CD14-positive monocyte (primary cell): ENCODE results near the gene CLCN5. TPM values are rescaled to one million over a fixed set of nuclear protein-coding genes. Genes with fewer than 3 reads are reported as not detected.
A peak's percentile ranks its signal among the peaks of the same experiment; 100 is the strongest.

ENCODE experiments used
- DNase-seq, 3 donors: peaks; one replicate each; pipeline ENCODE4 v3.0.0-alpha.2; 2011 to 2022
- H2AFZ ChIP-seq: 2 replicates; pipeline ENCODE4 v1.6.0; 2012; ENCODE audit warnings: mild to moderate bottlenecking, low read depth, low read length, inconsistent platforms; ENCODE audit not compliant: insufficient read depth, poor library complexity, severe bottlenecking
- H3K27ac ChIP-seq, 2 donors: 1 replicate in 1 of 2; 2 replicates in 1 of 2; pipeline ENCODE4 v1.5.1; 2012 to 2013; ENCODE audit warnings: low read length in 2 of 2, control low read depth in 1 of 2, inconsistent platforms in 1 of 2, low read depth in 1 of 2, mild to moderate bottlenecking in 1 of 2
- H3K27me3 ChIP-seq, 2 donors: one replicate each; pipeline versions ENCODE4 v1.6.0 to v1.6.1; 2011 to 2013; ENCODE audit warnings: low read length in 2 of 2; ENCODE audit not compliant: control insufficient read depth in 2 of 2, insufficient read depth in 2 of 2
- H3K36me3 ChIP-seq, 2 donors: replicated peaks in 1 of 2; 1 replicate in 1 of 2; 2 replicates in 1 of 2; pipeline versions ENCODE4 v1.5.1 to v1.6.1; 2012 to 2013; ENCODE audit warnings: low read length in 2 of 2, control low read depth in 1 of 2, inconsistent platforms in 1 of 2, mild to moderate bottlenecking in 1 of 2; ENCODE audit not compliant: insufficient read depth in 2 of 2, control insufficient read depth in 1 of 2
- H3K4me1 ChIP-seq, 2 donors: 1 replicate in 1 of 2; 2 replicates in 1 of 2; pipeline versions ENCODE4 v1.5.1 to v1.6.1; 2012 to 2013; ENCODE audit warnings: low read length in 2 of 2, control low read depth in 1 of 2, inconsistent platforms in 1 of 2, mild to moderate bottlenecking in 1 of 2, moderate library complexity in 1 of 2; ENCODE audit not compliant: insufficient read depth in 2 of 2, control insufficient read depth in 1 of 2
- H3K4me2 ChIP-seq: replicated peaks from 2 replicates; pipeline ENCODE3; 2012; ENCODE audit warnings: low read length, moderate library complexity, mild to moderate bottlenecking; ENCODE audit not compliant: poor library complexity, severe bottlenecking; ENCODE audit errors: extremely low read depth
- H3K4me3 ChIP-seq, 3 experiments: fragments of 200-600 bp in 1 of 3; sonication (generic) in 1 of 3; replicated peaks in 1 of 3; 1 replicate in 2 of 3; 2 replicates in 1 of 3; pipeline ENCODE4 v1.5.1; 2011 to 2013; ENCODE audit warnings: low read length in 3 of 3, mild to moderate bottlenecking in 3 of 3, control low read depth in 2 of 3, low read depth in 2 of 3, inconsistent platforms in 1 of 3, moderate library complexity in 1 of 3
- H3K79me2 ChIP-seq: 2 replicates; pipeline ENCODE4 v1.6.0; 2012; ENCODE audit warnings: mild to moderate bottlenecking, control low read depth, inconsistent platforms, low read length, moderate library complexity; ENCODE audit not compliant: insufficient read depth
- H3K9ac ChIP-seq: 2 replicates; pipeline ENCODE4 v1.6.0; 2017; ENCODE audit warnings: low read length, mild to moderate bottlenecking; ENCODE audit not compliant: insufficient read depth, poor library complexity, severe bottlenecking
- H3K9me3 ChIP-seq, 2 donors: replicated peaks in 1 of 2; 1 replicate in 1 of 2; 2 replicates in 1 of 2; pipeline versions ENCODE4 v1.5.1 to v1.6.1; 2012 to 2013; ENCODE audit warnings: low read length in 2 of 2, control low read depth in 1 of 2; ENCODE audit not compliant: control insufficient read depth in 1 of 2, insufficient read depth in 1 of 2
- H4K20me1 ChIP-seq: 2 replicates; pipeline ENCODE4 v1.6.0; 2012; ENCODE audit warnings: mild to moderate bottlenecking, low read length, control low read depth, moderate library complexity; ENCODE audit not compliant: insufficient read depth
- H3K27ac Mint-ChIP-seq, 7 donors: one replicate each; pipeline ENCODE4 v1.8.0; 2020; ENCODE audit warnings: mild to moderate bottlenecking in 7 of 7, mixed read lengths in 7 of 7, moderate library complexity in 6 of 7, inconsistent platforms in 2 of 7
- H3K27me3 Mint-ChIP-seq, 3 donors: one replicate each; pipeline ENCODE4 v1.8.0; 2021 to 2022; ENCODE audit warnings: low read depth in 3 of 3, mild to moderate bottlenecking in 3 of 3, mixed read lengths in 3 of 3, moderate library complexity in 3 of 3, inconsistent platforms in 1 of 3
- H3K36me3 Mint-ChIP-seq, 2 donors: one replicate each; pipeline ENCODE4 v1.8.0; 2020; ENCODE audit warnings: mixed read lengths in 2 of 2, inconsistent platforms in 1 of 2, mild to moderate bottlenecking in 1 of 2
- H3K4me1 Mint-ChIP-seq: one replicate; pipeline ENCODE4 v1.8.0; 2020; ENCODE audit warnings: mild to moderate bottlenecking, mixed read lengths
- H3K4me3 Mint-ChIP-seq, 2 donors: one replicate each; pipeline ENCODE4 v1.8.0; 2020; ENCODE audit warnings: mild to moderate bottlenecking in 2 of 2, mixed read lengths in 2 of 2, moderate library complexity in 1 of 2
- H3K9me3 Mint-ChIP-seq, 7 donors: one replicate each; pipeline ENCODE4 v1.8.0; 2020 to 2022; ENCODE audit warnings: mixed read lengths in 7 of 7, mild to moderate bottlenecking in 6 of 7, moderate library complexity in 6 of 7, inconsistent platforms in 2 of 7
- WGBS: methylation state at CpG from one replicate; pipeline ENCODE4 v1.1.5; 2013; ENCODE audit warnings: missing lambda C conversion rate; ENCODE audit not compliant: insufficient coverage; 5-methylcytosine and 5-hydroxymethylcytosine counted together
- intact Hi-C, 2 donors: fragments of 100-400 bp; cut with micrococcal nuclease; formaldehyde crosslinking; loops; one replicate each; pipeline versions ENCODE4 v1.15.0 to v1.15.1; 2023
- polyA plus RNA-seq, 3 donors: library from polyadenylated mRNA; depleted of rRNA in 1 of 3; unstranded in 2 of 3; stranded (reverse) in 1 of 3; fragments of 300-500 nt in 2 of 3; fragments of >200 nt in 1 of 3; fragmentation: Illumina TruSeq in 2 of 3; gene quantifications; 1 replicate in 2 of 3; 2 replicates in 1 of 3; pipeline ENCODE4 v1.2.3, GENCODE V29; 2012 to 2021
- TF ChIP-seq, protein P1 (sequence below): fragments of 200-600 bp; IDR thresholded peaks from one replicate; pipeline ENCODE4 v1.8.0; 2022; ENCODE audit warnings: antibody characterized with exemption, mild to moderate bottlenecking

The CLCN5 gene
- polyA plus RNA-seq, 3 donors = 4.1 to 4.2 (median 4.1) TPM

DNA sequence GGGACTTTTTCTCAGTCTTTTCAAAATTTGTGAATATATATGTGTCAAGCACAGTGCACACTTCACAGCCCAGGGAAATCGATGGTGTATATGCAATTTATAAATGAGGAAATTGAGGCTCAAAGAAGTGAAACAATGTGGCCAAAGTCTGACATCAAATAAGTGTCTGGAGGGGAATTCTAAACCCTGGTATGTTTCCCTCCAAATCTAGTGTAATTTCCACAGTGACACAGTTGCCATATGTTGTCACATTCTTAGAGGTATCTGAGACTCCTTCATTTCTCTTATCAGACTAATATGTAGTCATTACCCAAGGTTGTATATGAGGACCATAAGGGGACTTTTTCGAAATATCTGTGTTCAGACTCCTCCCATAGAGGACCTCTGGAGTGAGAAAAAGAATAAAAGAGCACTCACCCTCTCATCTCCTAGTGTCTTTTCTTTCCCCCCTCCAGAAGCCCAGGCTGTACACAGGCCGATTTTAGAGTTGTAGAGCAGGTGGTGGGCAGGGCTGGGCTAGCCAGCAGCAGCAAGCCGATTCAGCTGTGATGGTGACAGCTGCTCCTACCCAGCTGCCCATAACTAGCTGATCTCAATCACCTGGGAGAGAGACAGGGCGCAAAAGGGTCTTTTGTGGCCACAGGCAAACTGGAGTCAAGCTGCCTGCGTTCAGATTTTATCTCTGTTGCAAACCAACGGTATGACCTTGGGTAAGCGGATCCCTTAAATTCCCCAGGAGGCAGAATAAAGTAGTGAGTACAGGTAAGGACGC is 55.1 kb downstream of the CLCN5 start:
- Histone ChIP-seq H3K4me1 (peaks cover 9 to 16% of the 10 kb centered on the region in 2 donors), H3K9ac (no peak overlapping the region), H3K4me2 (peak overlapping the region; percentile 17), H3K36me3 (no peaks in the 10 kb centered on the region), H3K9me3 (no peaks in the 10 kb centered on the region), H3K79me2 (no peaks in the 10 kb centered on the region), H2AFZ (no peak overlapping the region), H4K20me1 (no peaks in the 10 kb centered on the region), H3K27ac (peak overlapping the region in 1 of 2 donors; percentile 47), H3K4me3 (peak overlapping the region in 1 of 3 experiments; percentile 18), H3K27me3 (peaks cover 0 to 2% of the 10 kb centered on the region in 2 donors)
- peaks cover 25% of the 10 kb centered on the region for H3K4me1 Mint-ChIP-seq
- H3K4me3 Mint-ChIP-seq = no peak overlapping the region
- peak in 1 of 3 donors; percentile 23 for DNase-seq
- peaks cover 12 to 13% of the 10 kb centered on the region in 2 donors for H3K36me3 Mint-ChIP-seq
- TF ChIP-seq, protein P1, sequence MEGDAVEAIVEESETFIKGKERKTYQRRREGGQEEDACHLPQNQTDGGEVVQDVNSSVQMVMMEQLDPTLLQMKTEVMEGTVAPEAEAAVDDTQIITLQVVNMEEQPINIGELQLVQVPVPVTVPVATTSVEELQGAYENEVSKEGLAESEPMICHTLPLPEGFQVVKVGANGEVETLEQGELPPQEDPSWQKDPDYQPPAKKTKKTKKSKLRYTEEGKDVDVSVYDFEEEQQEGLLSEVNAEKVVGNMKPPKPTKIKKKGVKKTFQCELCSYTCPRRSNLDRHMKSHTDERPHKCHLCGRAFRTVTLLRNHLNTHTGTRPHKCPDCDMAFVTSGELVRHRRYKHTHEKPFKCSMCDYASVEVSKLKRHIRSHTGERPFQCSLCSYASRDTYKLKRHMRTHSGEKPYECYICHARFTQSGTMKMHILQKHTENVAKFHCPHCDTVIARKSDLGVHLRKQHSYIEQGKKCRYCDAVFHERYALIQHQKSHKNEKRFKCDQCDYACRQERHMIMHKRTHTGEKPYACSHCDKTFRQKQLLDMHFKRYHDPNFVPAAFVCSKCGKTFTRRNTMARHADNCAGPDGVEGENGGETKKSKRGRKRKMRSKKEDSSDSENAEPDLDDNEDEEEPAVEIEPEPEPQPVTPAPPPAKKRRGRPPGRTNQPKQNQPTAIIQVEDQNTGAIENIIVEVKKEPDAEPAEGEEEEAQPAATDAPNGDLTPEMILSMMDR = no peak
- intact Hi-C loops = no loop called here
- peaks cover 0 to 6% (median 1%) of the 10 kb centered on the region in 3 donors for H3K27me3 Mint-ChIP-seq
- H3K9me3 Mint-ChIP-seq = no peaks in the 10 kb centered on the region
- H3K27ac Mint-ChIP-seq = peak overlapping the region in 6 of 7 donors; percentile 22 to 79 (median 62)
- no CpG with 5 or more reads among the region's 9 CpGs for WGBS

DNA sequence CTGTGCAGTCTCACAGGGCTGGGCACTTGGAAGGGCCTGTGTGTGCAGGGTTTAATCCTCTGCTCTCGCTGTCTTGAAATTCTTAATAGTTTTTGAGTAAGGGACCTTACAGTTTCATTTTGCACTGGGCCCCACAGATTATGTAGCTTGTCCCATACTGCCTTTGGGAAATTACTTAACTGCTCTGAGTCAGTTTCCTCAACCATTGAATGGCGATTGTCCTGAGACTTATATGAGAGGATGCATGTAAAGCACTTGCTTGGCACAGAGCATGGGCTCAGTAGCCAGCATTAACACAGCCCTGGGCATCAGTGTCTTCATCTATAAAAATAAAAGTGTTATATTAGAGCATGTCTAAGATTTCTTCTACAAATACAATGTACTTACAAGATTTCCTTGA is 55.8 kb downstream of the CLCN5 start:
- intact Hi-C loops = no loop called here
- no peaks in the 10 kb centered on the region for H4K20me1 ChIP-seq
- H3K9ac ChIP-seq = no peak overlapping the region
- H3K27ac ChIP-seq = peak overlapping the region in 1 of 2 donors; percentile 47
- 60% methylated on average over 1 of the region's 2 CpGs for WGBS
- H3K4me3 Mint-ChIP-seq = no peak overlapping the region
- peaks cover 9 to 16% of the 10 kb centered on the region in 2 donors for H3K4me1 ChIP-seq
- H3K9me3 Mint-ChIP-seq = no peaks in the 10 kb centered on the region
- TF ChIP-seq, protein P1 = no peak
- H3K4me2 ChIP-seq = peak overlapping the region; percentile 17
- H3K4me3 ChIP-seq = peak overlapping the region in 1 of 3 experiments; percentile 18
- H3K27ac Mint-ChIP-seq = peak overlapping the region in 6 of 7 donors; percentile 18 to 79 (median 63)
- peaks cover 25% of the 10 kb centered on the region for H3K4me1 Mint-ChIP-seq
- H3K27me3 Mint-ChIP-seq = peaks cover 0 to 8% (median 1%) of the 10 kb centered on the region in 3 donors
- no peak overlapping the region for H2AFZ ChIP-seq
- no peaks in the 10 kb centered on the region for H3K79me2 ChIP-seq
- peak in 2 of 3 donors; percentile 14 to 37 for DNase-seq
- no peaks in the 10 kb centered on the region for H3K9me3 ChIP-seq
- no peaks in the 10 kb centered on the region for H3K36me3 ChIP-seq
- peaks cover 12% of the 10 kb centered on the region in 2 donors for H3K36me3 Mint-ChIP-seq
- peaks cover 0 to 2% of the 10 kb centered on the region in 2 donors for H3K27me3 ChIP-seq
